SK-N-MC (cell line): ENCODE data around the gene USP14.

Experiments
- DNase-seq: peaks from one replicate; pipeline ENCODE4 v3.0.0-alpha.2; 2011; ENCODE audit warnings: low read depth, low spot score
- H3K27ac ChIP-seq: fragments of 200-600 bp; sonication (generic); 2 replicates; pipeline ENCODE4 v1.5.1; 2016; ENCODE audit warnings: mixed run types
- H3K36me3 ChIP-seq: fragments of 200-600 bp; sonication (generic); 2 replicates; pipeline ENCODE4 v1.6.1; 2017; ENCODE audit warnings: antibody characterized with exemption, low read length, mixed read lengths; ENCODE audit not compliant: insufficient read depth
- H3K4me3 ChIP-seq: fragments of 200-600 bp; sonication (generic); 2 replicates; pipeline ENCODE4 v1.5.1; 2016
- H3K9ac ChIP-seq: fragments of 200-600 bp; sonication (generic); 2 replicates; pipeline ENCODE4 v1.8.0; 2017; ENCODE audit warnings: mixed run types, mixed read lengths; ENCODE audit not compliant: insufficient read length
- H3K9me3 ChIP-seq: fragments of 200-600 bp; sonication (generic); 2 replicates; pipeline ENCODE4 v1.6.1; 2017; ENCODE audit warnings: low read depth, mild to moderate bottlenecking, antibody characterized with exemption, low read length, moderate library complexity, mixed read lengths
- EZH2 ChIP-seq: fragments of 200-600 bp; sonication (generic); IDR thresholded peaks from one replicate; pipeline ENCODE4 v1.6.1; 2017; ENCODE audit warnings: antibody characterized with exemption
- FOXP2 ChIP-seq: optimal IDR thresholded peaks from 2 replicates; pipeline ENCODE3; 2011; ENCODE audit warnings: mild to moderate bottlenecking, moderate library complexity; ENCODE audit not compliant: insufficient read depth; ENCODE audit errors: extremely low read length, control extremely low read depth
- POLR2AphosphoS5 ChIP-seq: IDR thresholded peaks from 2 replicates; pipeline ENCODE4 v1.6.1; 2012; ENCODE audit warnings: mild to moderate bottlenecking, low read depth, low read length, borderline replicate concordance

The USP14 gene

DNA sequence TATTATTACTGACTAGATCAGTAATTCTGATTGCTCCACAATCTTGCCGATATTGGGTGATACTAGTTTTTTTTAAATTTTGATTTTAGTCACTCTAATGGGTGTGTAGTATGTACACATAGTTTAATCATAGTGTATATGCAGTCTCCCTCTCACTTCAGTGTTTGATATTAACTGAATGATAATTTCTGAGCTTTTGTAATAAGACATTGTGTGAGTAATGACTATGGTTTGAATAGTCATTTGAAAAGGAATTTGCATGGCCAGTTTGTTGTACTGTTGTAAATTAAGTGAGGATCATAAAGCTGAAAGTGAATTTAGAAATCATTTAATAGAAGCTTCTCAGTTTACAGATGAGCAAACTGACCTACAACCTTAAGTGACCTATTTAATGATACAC, 33.4 kb downstream of the USP14 start:
- Histone ChIP-seq H3K9me3 (no peaks in the 10 kb centered on the region), H3K4me3 (no peak overlapping the region), H3K36me3 (peaks cover 47% of the 10 kb centered on the region), H3K27ac (no peak overlapping the region), H3K9ac (no peak overlapping the region)
- TF ChIP-seq EZH2 (no peak), FOXP2 (no peak), POLR2AphosphoS5 (no peak)
- no peak for DNase-seq

DNA sequence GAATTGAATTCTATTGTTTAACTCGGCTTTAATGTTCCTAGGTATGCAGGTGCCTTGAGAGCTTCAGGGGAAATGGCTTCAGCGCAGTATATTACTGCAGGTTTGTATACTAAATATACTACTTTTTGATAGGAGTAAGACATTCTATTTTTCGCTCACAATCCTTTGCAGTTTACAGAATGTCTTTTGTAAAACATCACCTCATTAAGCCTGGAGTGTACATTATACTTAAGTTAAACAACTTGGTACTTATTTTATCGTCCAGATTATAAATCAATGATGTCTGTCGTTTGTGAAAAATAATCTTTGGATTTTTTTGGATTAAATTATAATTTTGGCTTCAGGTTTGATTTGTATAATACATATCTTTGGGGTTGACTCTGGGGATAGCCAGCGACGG, 34.4 kb downstream of the USP14 start:
- no peak for DNase-seq
- H3K4me3 ChIP-seq: no peak overlapping the region
- H3K9ac ChIP-seq: no peak overlapping the region
- TF ChIP-seq FOXP2: no peak
- H3K9me3 ChIP-seq: no peaks in the 10 kb centered on the region
- H3K36me3 ChIP-seq: peaks cover 56% of the 10 kb centered on the region
- no peak overlapping the region for H3K27ac ChIP-seq

DNA sequence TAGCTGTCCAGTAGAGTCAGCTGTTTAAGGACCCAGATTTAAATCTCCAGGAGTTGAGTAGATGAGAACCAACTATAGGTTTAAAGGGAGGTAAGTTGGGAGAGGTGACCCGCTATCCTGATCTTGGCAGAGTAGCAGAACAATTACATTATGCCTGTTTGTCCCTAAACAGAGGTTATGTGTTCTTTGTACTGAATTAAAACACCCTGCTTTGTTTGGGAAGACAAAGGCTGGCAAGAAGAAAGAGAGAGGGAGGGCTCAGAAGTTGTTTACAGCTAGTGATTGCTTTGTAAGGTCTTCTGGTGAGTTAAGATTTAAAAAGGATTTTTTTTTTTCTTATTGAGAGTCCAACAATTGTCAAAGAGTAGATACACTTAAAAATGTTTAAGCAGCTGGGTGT, 37.3 kb downstream of the USP14 start:
- H3K9me3 ChIP-seq: no peaks in the 10 kb centered on the region
- TF ChIP-seq EZH2 (no peak), POLR2AphosphoS5 (no peak), FOXP2 (no peak)
- no peak for DNase-seq
- H3K4me3 ChIP-seq: no peak overlapping the region
- H3K9ac ChIP-seq: no peak overlapping the region
- H3K27ac ChIP-seq: no peak overlapping the region
- H3K36me3 ChIP-seq: peaks cover 78% of the 10 kb centered on the region

DNA sequence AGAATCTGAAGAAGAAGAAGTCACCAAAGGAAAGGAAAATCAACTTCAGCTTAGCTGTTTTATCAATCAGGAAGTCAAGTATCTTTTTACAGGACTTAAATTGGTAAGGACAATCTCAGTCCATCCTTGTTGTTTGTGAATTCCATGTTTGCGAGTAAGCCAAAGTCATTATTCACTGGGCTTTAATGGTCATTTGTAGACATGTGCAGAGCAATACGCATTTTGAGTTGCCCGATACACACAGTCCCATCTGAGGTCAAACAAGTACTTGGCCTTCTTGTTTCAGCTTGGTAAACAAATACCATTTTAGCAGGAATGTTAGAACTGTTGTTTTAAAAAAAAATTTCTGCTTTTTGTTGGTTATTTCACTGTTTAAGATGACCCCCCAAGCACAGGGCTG, 40.9 kb downstream of the USP14 start:
- no peak for DNase-seq
- Histone ChIP-seq H3K9me3 (no peaks in the 10 kb centered on the region), H3K36me3 (peaks cover 80% of the 10 kb centered on the region), H3K4me3 (no peak overlapping the region), H3K9ac (no peak overlapping the region), H3K27ac (no peak overlapping the region)
- no peak for TF ChIP-seq EZH2
- TF ChIP-seq FOXP2: no peak
- no peak for TF ChIP-seq POLR2AphosphoS5

DNA sequence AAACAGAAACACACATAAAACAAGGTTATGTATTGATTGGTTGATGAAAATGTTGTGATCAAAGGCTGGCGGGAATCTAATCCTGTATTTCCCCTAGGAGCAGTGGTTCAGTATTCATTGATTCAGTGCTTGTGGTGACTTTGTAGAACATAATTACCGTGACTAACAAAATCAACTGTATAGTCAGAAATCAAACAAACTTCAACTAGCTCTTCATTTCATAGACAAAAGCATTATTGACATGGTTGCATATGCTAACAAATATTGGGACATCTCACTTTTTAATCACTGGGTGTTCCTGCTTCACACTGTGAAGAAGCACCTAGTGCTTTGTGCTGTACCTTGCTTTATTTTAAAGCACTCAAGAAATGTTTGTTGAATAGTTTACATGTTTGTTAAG, 41.4 kb downstream of the USP14 start:
- Histone ChIP-seq H3K27ac (no peak overlapping the region), H3K36me3 (peaks cover 85% of the 10 kb centered on the region), H3K9ac (no peak overlapping the region), H3K4me3 (no peak overlapping the region), H3K9me3 (no peaks in the 10 kb centered on the region)
- no peak for DNase-seq
- TF ChIP-seq FOXP2 (no peak), POLR2AphosphoS5 (no peak), EZH2 (no peak)

DNA sequence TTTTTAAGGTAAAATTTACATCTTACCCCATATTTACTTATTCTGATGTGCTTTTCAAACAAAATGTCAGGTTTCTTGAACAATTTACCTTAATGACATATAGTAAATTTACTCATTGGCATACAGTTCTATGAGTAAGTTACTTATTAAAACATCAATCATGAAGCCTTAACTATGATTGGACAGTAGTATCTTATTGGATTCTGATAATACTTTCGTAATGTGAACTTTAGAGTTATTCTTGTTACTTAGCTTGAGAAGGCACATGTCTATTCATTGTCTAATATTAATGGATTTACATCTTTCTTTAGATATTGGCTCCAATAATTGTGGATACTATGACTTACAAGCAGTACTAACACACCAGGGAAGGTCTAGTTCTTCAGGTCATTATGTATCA, 51.7 kb downstream of the USP14 start:
- no peak for DNase-seq
- TF ChIP-seq EZH2: no peak
- TF ChIP-seq POLR2AphosphoS5: no peak
- no peak for TF ChIP-seq FOXP2
- H3K9me3 ChIP-seq: no peaks in the 10 kb centered on the region
- H3K9ac ChIP-seq: no peak overlapping the region
- no peak overlapping the region for H3K4me3 ChIP-seq
- peak overlapping the region; percentile 30; the same call in 1 of the 2 replicates for H3K27ac ChIP-seq
- H3K36me3 ChIP-seq: peaks cover 82% of the 10 kb centered on the region

DNA sequence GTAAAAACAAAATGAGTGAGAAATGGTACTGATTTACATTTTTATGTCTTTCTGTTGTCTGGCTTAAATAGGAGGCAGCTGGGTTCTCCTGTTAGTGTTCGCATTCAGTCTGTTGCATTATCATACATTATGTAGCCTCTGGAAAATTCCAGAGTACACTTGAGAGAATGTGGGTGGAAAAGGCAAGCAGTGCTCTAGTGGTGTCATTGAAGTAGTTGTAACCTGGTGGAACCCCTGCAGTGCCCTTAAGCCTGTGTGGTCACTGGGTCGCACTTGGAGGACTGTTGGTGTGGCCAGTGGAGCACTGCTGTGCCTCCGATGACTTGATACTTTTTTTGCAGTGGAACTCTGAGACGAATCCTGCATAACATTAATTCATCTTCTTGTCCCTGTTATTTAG, 52.4 kb downstream of the USP14 start:
- H3K36me3 ChIP-seq: peaks cover 82% of the 10 kb centered on the region
- no peak overlapping the region for H3K4me3 ChIP-seq
- H3K9me3 ChIP-seq: no peaks in the 10 kb centered on the region
- H3K27ac ChIP-seq: peak overlapping the region; percentile 30; the same call in 1 of the 2 replicates
- H3K9ac ChIP-seq: no peak overlapping the region
- no peak for DNase-seq
- TF ChIP-seq FOXP2 (no peak), EZH2 (no peak), POLR2AphosphoS5 (no peak)

DNA sequence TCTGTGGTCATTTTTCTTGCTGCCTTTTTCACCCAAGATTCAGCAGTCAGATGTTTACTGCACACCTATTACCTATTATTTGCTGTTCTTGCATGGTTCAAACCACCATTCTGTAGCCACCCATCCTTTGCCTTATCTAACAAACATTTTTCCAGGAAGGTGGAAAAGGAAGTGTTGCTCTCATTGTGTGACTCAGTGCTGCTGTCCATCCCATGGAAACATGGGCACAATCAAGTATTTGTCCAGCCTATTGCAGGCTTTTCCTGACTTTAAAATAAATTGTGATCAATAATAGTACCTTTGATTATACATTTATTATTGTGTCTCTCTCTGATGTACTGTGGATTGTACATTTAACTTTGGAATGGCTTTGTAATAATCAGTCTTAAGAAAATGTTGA, 53.2 kb downstream of the USP14 start:
- DNase-seq: no peak
- no peaks in the 10 kb centered on the region for H3K9me3 ChIP-seq
- no peak overlapping the region for H3K4me3 ChIP-seq
- TF ChIP-seq FOXP2 (no peak), POLR2AphosphoS5 (no peak), EZH2 (no peak)
- no peak overlapping the region for H3K9ac ChIP-seq
- H3K36me3 ChIP-seq: peaks cover 82% of the 10 kb centered on the region
- H3K27ac ChIP-seq: no peak overlapping the region

DNA sequence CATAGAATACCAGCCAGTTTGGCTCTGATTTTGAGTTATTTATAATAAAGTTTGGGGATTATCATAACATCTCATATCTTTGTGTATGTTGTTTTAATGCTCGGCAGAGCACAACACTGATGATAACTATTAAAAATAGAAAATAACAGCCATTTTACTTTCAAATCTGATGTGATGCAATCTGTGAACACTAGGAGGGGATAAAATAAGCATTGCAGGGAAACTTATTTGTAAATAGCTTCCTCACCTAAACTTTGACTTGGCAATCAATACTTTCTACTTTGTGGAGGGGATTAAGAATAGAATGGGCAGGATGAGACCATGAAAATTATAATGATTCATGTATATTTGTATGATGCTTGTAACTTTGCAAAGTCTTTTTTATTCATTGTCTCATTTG, 54.4 kb downstream of the USP14 start:
- Histone ChIP-seq H3K27ac (no peak overlapping the region), H3K9ac (no peak overlapping the region), H3K9me3 (no peaks in the 10 kb centered on the region), H3K4me3 (no peak overlapping the region), H3K36me3 (peaks cover 92% of the 10 kb centered on the region)
- no peak for DNase-seq
- TF ChIP-seq POLR2AphosphoS5: no peak
- TF ChIP-seq EZH2: no peak
- TF ChIP-seq FOXP2: no peak
